ENCODE data around the gene TRNT1.
A peak's percentile ranks its signal among the peaks of the same experiment; 100 is the strongest.

DNA sequence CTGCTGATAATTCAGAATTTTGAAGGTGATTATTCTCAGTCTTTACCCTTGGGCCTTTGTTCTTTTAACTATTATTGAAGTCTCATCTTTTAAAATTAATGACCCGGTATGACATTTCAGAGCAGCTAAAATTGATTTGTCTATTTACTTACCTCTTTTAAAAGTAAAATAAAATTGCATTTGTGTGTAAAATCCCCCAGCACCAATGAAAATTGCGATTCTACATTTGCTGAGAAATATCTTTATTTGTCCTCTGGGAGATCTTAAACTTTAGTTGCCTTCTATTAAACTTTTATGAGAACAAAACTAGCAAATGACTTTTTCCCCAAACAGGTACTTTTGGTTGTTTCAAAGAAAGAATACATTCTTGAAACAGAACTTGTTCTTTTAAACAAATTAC is 9.1 kb upstream of the TRNT1 start:
- TF ChIP-seq POLR2A (IDR thresholded peaks at IDR 0.05), result no peak
- TF ChIP-seq CTCF (IDR thresholded peaks at IDR 0.05), result no peak
- peak; percentile 32 for TF ChIP-seq POLR2AphosphoS5 (IDR thresholded peaks at IDR 0.05)

Measured in prostate gland (tissue), 2 donors.